OCI-LY1 (cell line): ENCODE data around the gene DNAH14.

Experiments
- CTCF ChIP-seq: fragments of 200-600 bp; sonication (generic), shearing (Covaris generic); IDR thresholded peaks from 2 replicates; pipeline ENCODE4 v1.5.1; 2017; ENCODE audit warnings: mild to moderate bottlenecking, antibody characterized with exemption, low read length, moderate library complexity, mixed read lengths
- EZH2 ChIP-seq: fragments of 200-600 bp; sonication (generic), shearing (Covaris generic); IDR thresholded peaks from 2 replicates; pipeline ENCODE4 v1.8.0; 2017; ENCODE audit warnings: borderline replicate concordance, mixed run types, mild to moderate bottlenecking, antibody characterized with exemption, low read length, moderate library complexity, mixed read lengths

DNA sequence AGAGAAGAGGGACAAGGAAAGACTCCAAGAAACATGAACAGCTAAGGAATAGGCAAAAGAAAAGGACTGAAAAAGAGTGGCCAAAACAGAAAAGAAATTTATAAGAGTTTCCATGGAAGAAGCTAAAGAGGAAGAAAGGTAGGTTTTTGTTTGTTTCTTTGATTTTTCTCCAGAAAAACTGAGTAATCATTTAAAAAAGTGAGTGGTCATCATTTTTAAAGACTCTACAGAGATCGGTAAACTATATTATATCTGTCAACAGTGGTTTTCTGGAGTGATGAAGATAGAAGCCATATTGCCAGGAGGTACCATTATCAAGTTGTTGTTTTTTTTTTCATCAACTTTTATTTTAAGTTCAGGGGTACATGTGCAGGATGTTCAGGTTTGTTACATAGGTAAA, 202.4 kb downstream of the DNAH14 start:
- TF ChIP-seq CTCF (no peak), EZH2 (no peak)
